GM21723 (cell line): ENCODE results near the gene UBL4B.
A peak's percentile ranks its signal among the peaks of the same experiment; 100 is the strongest.

Source experiments
- ATAC-seq: cut with Tn5 transposase; IDR thresholded peaks from one replicate; pipeline ENCODE4 v1.9.1; 2021; ENCODE audit warnings: mild to moderate bottlenecking, moderate library complexity; ENCODE audit not compliant: unreplicated experiment

Gene UBL4B

GRCh38 chr1:110084227-110085078 lies 27.8 kb upstream of the UBL4B start:
- ATAC-seq = peak; percentile 46

DNA sequence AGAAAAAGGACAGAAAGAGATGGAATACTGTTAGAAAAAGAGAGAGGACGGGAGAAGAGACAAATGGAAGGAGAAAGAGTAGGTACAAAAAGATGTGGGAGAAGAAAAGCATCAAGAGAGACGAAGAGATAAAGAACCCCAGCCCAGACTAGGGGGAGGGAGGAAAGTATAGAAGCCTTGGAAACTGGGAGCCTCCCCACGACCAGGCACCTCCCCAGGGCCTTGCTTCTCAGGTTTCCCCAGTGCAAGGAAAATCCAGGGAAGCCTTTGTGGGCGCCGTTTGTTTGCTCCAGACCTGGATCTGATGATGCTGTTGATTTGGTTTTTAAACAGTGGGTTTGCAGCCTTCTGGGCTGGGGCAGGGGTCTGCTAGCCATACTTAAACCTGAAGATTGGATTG lies 26.6 kb upstream of the UBL4B start:
- no peak for ATAC-seq

DNA sequence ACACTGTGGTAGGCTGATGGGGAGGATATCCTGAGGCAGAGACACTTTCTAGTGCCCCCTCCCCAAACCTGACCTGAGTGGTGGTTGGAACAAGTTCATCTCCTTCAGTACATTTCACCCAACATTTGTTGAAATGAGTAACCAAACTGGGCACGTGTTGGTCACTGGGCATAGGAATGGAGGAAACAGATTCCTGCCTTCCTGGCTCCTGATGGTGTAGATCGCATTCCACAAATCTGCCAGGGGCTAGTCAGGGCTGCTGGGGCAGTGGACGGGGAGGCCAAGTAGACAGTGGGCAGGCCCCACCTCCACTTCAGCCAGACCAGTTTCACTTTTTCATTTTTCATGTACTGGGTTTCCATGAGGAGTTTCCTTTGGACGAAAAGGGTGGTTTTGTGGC lies 25.3 kb upstream of the UBL4B start:
- no peak for ATAC-seq

- no peak for ATAC-seq
Observed at GRCh38 chr1:110087812-110088738, 24.2 kb upstream of the UBL4B start.

- no peak for ATAC-seq
Observed at GRCh38 chr1:110088739-110089316, 23.4 kb upstream of the UBL4B start.

GRCh38 chr1:110089561-110090275 lies 22.5 kb upstream of the UBL4B start:
- no peak for ATAC-seq

GRCh38 chr1:110091381-110091780 lies 20.9 kb upstream of the UBL4B start:
- no peak for ATAC-seq

DNA sequence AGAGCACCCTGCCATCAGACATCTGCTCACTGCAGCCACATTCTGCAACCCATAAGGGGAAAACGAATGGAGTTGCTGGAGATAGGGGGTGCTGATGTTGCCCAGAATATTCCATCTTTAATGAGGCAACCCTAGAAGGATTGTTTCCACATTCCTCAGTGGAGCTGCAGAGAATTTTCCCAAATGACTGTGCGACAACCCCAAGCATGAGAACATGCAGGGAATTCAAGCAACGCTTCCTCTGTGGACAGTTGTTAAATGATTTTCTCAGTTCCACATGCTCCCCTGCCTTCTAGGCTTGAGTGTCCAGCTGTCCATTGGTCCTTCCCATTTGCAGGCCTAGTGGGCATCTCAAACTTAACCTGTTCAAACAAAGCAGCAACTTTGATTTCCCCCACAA lies 20.5 kb upstream of the UBL4B start:
- no peak for ATAC-seq

DNA sequence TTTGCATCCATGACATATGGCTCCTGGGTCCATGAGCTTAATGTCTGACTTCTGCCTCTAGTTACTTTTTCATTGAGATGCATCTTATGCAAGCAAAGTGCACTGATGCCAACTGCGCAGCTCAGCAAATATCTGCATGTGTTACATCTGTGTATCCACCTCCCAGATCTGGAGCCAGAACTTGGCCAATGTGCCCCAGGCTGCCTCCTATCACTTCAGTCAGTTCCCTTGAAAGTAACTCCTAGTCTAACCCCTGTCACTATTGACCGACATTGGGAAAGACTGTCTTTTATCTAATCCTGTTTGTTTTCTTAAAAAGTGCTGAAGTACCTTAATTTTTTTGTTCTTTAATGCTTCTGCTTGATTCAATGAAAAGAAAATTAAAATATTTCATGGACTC lies 19.3 kb upstream of the UBL4B start:
- ATAC-seq = no peak

- no peak for ATAC-seq
Observed at GRCh38 chr1:110094931-110095654, 17.1 kb upstream of the UBL4B start.

DNA sequence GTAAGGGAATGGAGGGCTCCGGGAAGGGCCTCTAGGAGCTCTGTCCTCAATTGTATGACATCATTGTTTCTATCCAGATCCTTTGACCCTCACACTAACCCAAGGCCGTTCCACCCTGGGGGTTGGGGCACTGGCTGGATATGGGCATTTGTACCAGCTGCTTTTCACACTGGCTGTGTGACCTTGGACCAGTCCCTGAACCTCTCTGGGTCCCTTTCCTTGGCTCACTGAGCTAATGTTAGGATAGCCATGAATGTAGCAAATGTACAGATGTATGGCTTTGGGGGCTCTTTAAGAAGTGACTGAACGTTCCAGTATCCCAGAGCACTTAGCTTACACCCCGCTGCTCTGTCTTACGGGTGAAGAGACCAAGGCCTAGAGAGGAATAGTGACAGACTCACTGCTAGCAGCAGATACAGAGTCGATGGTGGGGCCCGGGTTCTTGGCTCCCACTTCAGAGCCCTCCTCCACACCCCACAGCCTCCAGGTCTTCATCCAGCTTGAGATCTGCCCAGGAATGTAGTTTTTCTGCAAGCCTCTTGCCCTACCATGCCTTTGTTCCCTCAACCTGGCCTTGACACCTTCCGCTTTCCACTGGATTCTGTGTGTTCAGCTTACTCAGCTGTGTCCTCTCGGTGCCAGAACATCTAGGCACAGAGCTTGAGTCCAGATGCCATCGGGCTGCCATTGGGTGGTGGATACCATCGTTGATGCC lies 14.6 kb upstream of the UBL4B start:
- no peak for ATAC-seq

DNA sequence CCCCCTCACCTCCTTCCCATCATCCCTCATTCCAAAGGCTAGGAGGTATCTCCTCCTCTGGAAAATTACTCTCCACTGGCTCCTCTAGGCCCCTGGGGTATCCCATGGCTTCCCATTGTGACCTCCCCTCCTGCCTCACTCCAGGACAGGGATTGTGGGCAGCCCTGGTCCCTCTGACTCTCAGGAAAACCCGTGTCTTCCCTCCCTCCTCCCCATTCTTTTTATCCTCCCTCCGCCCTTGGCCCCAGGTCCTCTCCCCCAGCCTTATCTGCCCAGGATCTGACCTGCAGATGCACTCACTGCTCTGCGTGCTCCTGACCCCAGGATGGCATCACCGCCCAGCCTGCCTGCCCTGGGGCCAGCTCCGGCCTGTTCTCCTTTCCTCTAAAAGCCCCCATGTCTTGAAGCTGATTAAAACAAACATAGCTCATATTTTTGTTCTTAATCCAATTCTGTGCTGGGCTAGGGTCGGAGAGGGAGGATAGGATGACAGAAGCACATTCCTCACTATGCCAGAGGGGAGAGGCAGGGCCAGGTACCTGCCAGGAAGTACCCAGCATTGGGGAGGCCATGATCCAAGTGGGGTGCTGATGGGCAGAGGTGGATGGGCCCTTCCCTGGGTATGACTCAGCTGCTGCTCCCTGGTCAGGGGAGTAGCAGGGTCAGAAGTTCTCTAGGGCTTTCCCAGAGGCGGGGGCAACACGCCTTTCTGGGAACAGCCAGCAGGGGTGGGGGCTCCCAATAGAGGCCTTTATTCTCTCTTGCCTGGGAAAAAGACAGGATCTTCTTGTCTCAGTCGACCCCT lies 13.8 kb upstream of the UBL4B start:
- ATAC-seq = no peak

- ATAC-seq = no peak
Observed at GRCh38 chr1:110100335-110100734, 11.9 kb upstream of the UBL4B start.

- no peak for ATAC-seq
Observed at GRCh38 chr1:110102081-110102480, 10.2 kb upstream of the UBL4B start.

- peak; percentile 63 for ATAC-seq
Observed at GRCh38 chr1:110106013-110106941, 6.0 kb upstream of the UBL4B start.

DNA sequence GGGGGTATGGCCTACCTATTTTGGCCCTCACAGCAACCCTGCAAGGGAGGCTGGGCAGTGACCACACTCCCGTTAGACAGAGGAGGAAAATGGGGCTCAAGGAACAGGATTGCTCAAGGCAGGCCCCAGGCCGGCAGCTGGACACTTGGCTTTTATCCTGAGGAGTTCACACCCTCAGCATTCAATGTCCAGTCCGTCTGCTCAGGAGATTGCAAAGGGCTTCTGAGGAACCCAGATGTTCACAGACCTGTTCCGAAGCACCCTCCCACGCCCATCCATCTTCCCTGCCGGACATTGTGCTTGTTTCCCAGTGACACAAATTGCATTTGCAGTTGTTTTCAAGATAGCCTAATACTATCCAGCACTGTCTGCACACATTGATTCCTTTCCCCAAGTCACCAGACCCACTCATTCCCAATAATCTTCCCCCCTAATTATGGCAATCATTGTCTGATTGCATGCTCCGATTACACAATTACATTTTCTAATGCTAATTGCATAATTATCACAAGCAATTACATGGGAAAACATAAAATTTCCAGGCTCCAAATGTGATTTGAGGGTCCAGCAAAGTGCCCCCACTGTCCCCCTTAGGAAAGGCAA lies 4.3 kb upstream of the UBL4B start:
- ATAC-seq = no peak

- ATAC-seq = no peak
Observed at GRCh38 chr1:110111081-110111480, 1.2 kb upstream of the UBL4B start.
